ENCODE data around the gene ITSN1. TPM values are rescaled to one million over a fixed set of nuclear protein-coding genes. Genes with fewer than 3 reads are reported as not detected.
A peak's percentile ranks its signal among the peaks of the same experiment; 100 is the strongest.

ITSN1 gene
- total RNA-seq, 1 experiment from 2014 or later: 18.3 TPM

GRCh38 chr21:33886321-33886720 lies 244.0 kb downstream of the ITSN1 start:
- DNase-seq (ENCODE audit: low read depth): no peak

GRCh38 chr21:33890187-33890586 lies 247.9 kb downstream of the ITSN1 start:
- DNase-seq (ENCODE audit: low read depth): no peak

- DNase-seq (ENCODE audit: low read depth): peak; percentile 26
Measured at GRCh38 chr21:33892853-33893252, 250.6 kb downstream of the ITSN1 start.

- no peak for DNase-seq (ENCODE audit: low read depth)
Measured at GRCh38 chr21:33893917-33894316, 251.6 kb downstream of the ITSN1 start.

GRCh38 chr21:33894736-33895288 lies 252.5 kb downstream of the ITSN1 start:
- DNase-seq (ENCODE audit: low read depth): peak; percentile 90

- no peak for DNase-seq (ENCODE audit: low read depth)
Measured at GRCh38 chr21:33895356-33895755, 253.1 kb downstream of the ITSN1 start.

- no peak for DNase-seq (ENCODE audit: low read depth)
Measured at GRCh38 chr21:33896691-33897090, 254.4 kb downstream of the ITSN1 start.

GRCh38 chr21:33897098-33897497 lies 254.8 kb downstream of the ITSN1 start:
- no peak for DNase-seq (ENCODE audit: low read depth)

- DNase-seq (ENCODE audit: low read depth): no peak
Measured at GRCh38 chr21:33897739-33898138, 255.4 kb downstream of the ITSN1 start.

GRCh38 chr21:33898586-33898985 lies 256.3 kb downstream of the ITSN1 start:
- no peak for DNase-seq (ENCODE audit: low read depth)

GRCh38 chr21:33899199-33899598 lies 256.9 kb downstream of the ITSN1 start:
- DNase-seq (ENCODE audit: low read depth): no peak

GRCh38 chr21:33901412-33902288 lies 259.3 kb downstream of the ITSN1 start:
- peak; percentile 42 for DNase-seq (ENCODE audit: low read depth)

GRCh38 chr21:33902349-33902748 lies 260.0 kb downstream of the ITSN1 start:
- DNase-seq (ENCODE audit: low read depth): no peak

- DNase-seq (ENCODE audit: low read depth): no peak
Measured at GRCh38 chr21:33904041-33904440, 261.7 kb downstream of the ITSN1 start.

- DNase-seq (ENCODE audit: low read depth): no peak
Measured at GRCh38 chr21:33908760-33909159, 266.5 kb downstream of the ITSN1 start.

GRCh38 chr21:33909756-33910155 lies 267.5 kb downstream of the ITSN1 start:
- DNase-seq (ENCODE audit: low read depth): no peak

GRCh38 chr21:33914188-33914587 lies 271.9 kb downstream of the ITSN1 start:
- no peak for DNase-seq (ENCODE audit: low read depth)

- peak; percentile 99 for DNase-seq (ENCODE audit: low read depth)
Measured at GRCh38 chr21:33915368-33916199, 273.3 kb downstream of the ITSN1 start, which contains the start of gene ATP5PO. ATP5PO (minus strand) TSS chr21:33915804; CDS start chr21:33915763, 41 bp downstream.

- no peak for DNase-seq (ENCODE audit: low read depth)
Measured at GRCh38 chr21:33916200-33916567, 273.9 kb downstream of the ITSN1 start.

- no peak for DNase-seq (ENCODE audit: low read depth)
Measured at GRCh38 chr21:33917421-33917820, 275.1 kb downstream of the ITSN1 start.

- DNase-seq (ENCODE audit: low read depth): peak; percentile 87
Measured at GRCh38 chr21:33924079-33924765, 281.9 kb downstream of the ITSN1 start.

GRCh38 chr21:33924766-33925100 lies 282.4 kb downstream of the ITSN1 start:
- no peak for DNase-seq (ENCODE audit: low read depth)
